ENCODE results near the gene ARFGAP1. TPM values are rescaled to one million over a fixed set of nuclear protein-coding genes. Genes with fewer than 3 reads are reported as not detected.

The ARFGAP1 gene
- total and polyA plus RNA-seq, 10 of the 15 experiments (the other 5 are each of a cell fraction or from before 2014, with no cell fraction given) = 0.45 to 79.9 (median 30.8) TPM

DNA sequence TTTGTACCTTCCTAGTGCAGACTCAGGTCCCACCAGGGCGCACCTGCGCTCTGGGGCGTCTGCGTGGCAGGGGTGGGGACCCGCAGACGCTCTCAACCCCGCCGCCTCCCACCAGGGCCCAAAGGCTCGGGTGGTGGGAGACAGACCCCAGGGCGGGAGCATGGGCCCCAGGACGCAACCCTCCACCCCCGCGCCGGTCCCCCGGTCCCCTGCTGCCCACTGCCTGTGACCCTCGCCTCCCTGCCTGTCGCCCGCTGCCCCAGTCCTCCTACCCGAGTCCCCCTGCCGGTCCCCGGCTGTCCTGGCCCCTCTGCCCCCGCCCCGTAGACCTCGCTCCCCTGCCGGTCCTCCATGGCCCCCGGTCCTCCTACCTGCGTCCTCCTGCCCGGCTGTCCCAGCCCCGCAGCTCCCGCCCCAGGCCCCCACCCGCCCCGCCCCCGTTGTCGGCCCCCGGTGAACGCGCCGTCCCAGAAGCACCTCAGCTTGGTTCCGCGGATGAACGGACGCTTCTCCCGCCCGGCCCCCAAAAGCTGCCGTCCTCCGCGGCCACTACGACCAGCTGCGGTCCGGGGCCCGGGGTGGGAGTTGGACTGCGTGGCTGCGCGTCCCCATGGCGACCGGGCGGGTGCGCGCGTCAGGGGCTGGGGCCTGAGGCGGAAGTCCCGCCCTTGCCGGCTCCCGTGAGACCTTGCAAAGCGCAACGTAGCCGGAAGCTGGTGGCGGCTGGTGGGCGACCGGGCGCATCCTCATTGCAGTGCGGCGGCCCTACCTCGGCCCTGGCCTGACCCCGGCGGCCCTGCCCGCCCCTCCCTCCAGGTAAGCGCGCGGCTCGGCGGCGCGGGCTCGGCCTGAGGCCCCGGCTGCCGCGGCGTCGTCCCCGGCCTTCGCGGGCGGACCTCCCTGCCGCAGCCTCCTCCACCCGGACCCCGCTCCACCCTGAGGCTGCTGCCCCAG is at the start of gene ARFGAP1 (continued):
- TF ChIP-seq CHD1 (IDR thresholded peaks at IDR 0.05; ENCODE audit: low read depth, low read length) (no peak), MTA3 (IDR thresholded peaks at IDR 0.05; ENCODE audit: borderline replicate concordance, low read length) (no peak), STAT3 (IDR thresholded peaks at IDR 0.05; ENCODE audit: low read depth, low read length) (no peak), NR2F1 (conservative IDR thresholded peaks at IDR 0.05) (peak; percentile 88), GABPA (IDR thresholded peaks at IDR 0.05; ENCODE audit: low read depth) (peak; percentile 92), CBFB (IDR thresholded peaks at IDR 0.05; ENCODE audit: low read depth) (no peak), CHD2 (IDR thresholded peaks at IDR 0.05; ENCODE audit: borderline replicate concordance, low read depth, low read length) (peak; percentile 84), MXI1 (IDR thresholded peaks at IDR 0.05; ENCODE audit: low read depth, low read length) (peak; percentile 92), CEBPB (IDR thresholded peaks at IDR 0.05; ENCODE audit: borderline replicate concordance in 1 of 2, low read depth in 2 of 2, low read length in 2 of 2) (no peak), RBBP5 (conservative IDR thresholded peaks at IDR 0.05) (no peak), SUZ12 (IDR thresholded peaks at IDR 0.05; ENCODE audit: unreplicated experiment) (no peak), RAD21 (IDR thresholded peaks at IDR 0.05; ENCODE audit: insufficient read depth, low read depth, low read length) (no peak), TBL1XR1 (IDR thresholded peaks at IDR 0.05; ENCODE audit: low read depth, low read length) (no peak), MEF2A (IDR thresholded peaks at IDR 0.05; ENCODE audit: insufficient read depth, low read depth, low read length) (no peak), BCL11A (IDR thresholded peaks at IDR 0.05; ENCODE audit: low read depth, low read length) (no peak), POLR2A (IDR thresholded peaks at IDR 0.05; ENCODE audit: low read depth, low read length) (peak; percentile 92), TCF3 (IDR thresholded peaks at IDR 0.05; ENCODE audit: borderline replicate concordance, insufficient read depth, low read depth, low read length) (no peak), HDAC2 (IDR thresholded peaks at IDR 0.05) (no peak)
- TF ChIP-seq, protein P1, sequence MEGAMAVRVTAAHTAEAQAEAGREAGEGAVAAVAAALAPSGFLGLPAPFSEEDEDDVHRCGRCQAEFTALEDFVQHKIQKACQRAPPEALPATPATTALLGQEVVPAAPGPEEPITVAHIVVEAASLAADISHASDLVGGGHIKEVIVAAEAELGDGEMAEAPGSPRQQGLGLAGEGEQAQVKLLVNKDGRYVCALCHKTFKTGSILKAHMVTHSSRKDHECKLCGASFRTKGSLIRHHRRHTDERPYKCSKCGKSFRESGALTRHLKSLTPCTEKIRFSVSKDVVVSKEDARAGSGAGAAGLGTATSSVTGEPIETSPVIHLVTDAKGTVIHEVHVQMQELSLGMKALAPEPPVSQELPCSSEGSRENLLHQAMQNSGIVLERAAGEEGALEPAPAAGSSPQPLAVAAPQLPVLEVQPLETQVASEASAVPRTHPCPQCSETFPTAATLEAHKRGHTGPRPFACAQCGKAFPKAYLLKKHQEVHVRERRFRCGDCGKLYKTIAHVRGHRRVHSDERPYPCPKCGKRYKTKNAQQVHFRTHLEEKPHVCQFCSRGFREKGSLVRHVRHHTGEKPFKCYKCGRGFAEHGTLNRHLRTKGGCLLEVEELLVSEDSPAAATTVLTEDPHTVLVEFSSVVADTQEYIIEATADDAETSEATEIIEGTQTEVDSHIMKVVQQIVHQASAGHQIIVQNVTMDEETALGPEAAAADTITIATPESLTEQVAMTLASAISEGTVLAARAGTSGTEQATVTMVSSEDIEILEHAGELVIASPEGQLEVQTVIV (IDR thresholded peaks at IDR 0.05; ENCODE audit: borderline replicate concordance, partially characterized antibody) = no peak
- TF ChIP-seq, protein P2, sequence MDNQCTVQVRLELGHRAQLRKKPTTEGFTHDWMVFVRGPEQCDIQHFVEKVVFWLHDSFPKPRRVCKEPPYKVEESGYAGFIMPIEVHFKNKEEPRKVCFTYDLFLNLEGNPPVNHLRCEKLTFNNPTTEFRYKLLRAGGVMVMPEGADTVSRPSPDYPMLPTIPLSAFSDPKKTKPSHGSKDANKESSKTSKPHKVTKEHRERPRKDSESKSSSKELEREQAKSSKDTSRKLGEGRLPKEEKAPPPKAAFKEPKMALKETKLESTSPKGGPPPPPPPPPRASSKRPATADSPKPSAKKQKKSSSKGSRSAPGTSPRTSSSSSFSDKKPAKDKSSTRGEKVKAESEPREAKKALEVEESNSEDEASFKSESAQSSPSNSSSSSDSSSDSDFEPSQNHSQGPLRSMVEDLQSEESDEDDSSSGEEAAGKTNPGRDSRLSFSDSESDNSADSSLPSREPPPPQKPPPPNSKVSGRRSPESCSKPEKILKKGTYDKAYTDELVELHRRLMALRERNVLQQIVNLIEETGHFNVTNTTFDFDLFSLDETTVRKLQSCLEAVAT (IDR thresholded peaks at IDR 0.05) = no peak
- TF ChIP-seq, protein P3, sequence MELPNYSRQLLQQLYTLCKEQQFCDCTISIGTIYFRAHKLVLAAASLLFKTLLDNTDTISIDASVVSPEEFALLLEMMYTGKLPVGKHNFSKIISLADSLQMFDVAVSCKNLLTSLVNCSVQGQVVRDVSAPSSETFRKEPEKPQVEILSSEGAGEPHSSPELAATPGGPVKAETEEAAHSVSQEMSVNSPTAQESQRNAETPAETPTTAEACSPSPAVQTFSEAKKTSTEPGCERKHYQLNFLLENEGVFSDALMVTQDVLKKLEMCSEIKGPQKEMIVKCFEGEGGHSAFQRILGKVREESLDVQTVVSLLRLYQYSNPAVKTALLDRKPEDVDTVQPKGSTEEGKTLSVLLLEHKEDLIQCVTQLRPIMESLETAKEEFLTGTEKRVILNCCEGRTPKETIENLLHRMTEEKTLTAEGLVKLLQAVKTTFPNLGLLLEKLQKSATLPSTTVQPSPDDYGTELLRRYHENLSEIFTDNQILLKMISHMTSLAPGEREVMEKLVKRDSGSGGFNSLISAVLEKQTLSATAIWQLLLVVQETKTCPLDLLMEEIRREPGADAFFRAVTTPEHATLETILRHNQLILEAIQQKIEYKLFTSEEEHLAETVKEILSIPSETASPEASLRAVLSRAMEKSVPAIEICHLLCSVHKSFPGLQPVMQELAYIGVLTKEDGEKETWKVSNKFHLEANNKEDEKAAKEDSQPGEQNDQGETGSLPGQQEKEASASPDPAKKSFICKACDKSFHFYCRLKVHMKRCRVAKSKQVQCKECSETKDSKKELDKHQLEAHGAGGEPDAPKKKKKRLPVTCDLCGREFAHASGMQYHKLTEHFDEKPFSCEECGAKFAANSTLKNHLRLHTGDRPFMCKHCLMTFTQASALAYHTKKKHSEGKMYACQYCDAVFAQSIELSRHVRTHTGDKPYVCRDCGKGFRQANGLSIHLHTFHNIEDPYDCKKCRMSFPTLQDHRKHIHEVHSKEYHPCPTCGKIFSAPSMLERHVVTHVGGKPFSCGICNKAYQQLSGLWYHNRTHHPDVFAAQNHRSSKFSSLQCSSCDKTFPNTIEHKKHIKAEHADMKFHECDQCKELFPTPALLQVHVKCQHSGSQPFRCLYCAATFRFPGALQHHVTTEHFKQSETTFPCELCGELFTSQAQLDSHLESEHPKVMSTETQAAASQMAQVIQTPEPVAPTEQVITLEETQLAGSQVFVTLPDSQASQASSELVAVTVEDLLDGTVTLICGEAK (IDR thresholded peaks at IDR 0.05; ENCODE audit: borderline replicate concordance) = peak; percentile 85
- TF ChIP-seq, protein P4, sequence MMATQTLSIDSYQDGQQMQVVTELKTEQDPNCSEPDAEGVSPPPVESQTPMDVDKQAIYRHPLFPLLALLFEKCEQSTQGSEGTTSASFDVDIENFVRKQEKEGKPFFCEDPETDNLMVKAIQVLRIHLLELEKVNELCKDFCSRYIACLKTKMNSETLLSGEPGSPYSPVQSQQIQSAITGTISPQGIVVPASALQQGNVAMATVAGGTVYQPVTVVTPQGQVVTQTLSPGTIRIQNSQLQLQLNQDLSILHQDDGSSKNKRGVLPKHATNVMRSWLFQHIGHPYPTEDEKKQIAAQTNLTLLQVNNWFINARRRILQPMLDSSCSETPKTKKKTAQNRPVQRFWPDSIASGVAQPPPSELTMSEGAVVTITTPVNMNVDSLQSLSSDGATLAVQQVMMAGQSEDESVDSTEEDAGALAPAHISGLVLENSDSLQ (IDR thresholded peaks at IDR 0.05) = peak; percentile 46; the same call in 1 of the 2 replicates

Measured in GM12878 (cell line).